Hepatocyte (in vitro differentiated cells): ENCODE measurements around the gene THAP3.

ENCODE experiments used
- EZH2 ChIP-seq: fragments of 200-600 bp; sonication (generic); IDR thresholded peaks from 2 replicates; pipeline ENCODE4 v1.6.1; 2016; ENCODE audit warnings: antibody characterized with exemption, mild to moderate bottlenecking, borderline replicate concordance
- EZH2phosphoT487 ChIP-seq: fragments of 200-600 bp; sonication (generic); IDR thresholded peaks from one replicate; pipeline ENCODE4 v1.6.1; 2018; ENCODE audit warnings: antibody characterized with exemption, mild to moderate bottlenecking, low read depth, moderate library complexity; ENCODE audit not compliant: unreplicated experiment, severe bottlenecking
- TF ChIP-seq, protein P1 (sequence below): fragments of 200-600 bp; sonication (generic); IDR thresholded peaks from 2 replicates; pipeline ENCODE4 v1.5.1; 2016; ENCODE audit warnings: antibody characterized with exemption, mild to moderate bottlenecking; ENCODE audit not compliant: poor library complexity

DNA sequence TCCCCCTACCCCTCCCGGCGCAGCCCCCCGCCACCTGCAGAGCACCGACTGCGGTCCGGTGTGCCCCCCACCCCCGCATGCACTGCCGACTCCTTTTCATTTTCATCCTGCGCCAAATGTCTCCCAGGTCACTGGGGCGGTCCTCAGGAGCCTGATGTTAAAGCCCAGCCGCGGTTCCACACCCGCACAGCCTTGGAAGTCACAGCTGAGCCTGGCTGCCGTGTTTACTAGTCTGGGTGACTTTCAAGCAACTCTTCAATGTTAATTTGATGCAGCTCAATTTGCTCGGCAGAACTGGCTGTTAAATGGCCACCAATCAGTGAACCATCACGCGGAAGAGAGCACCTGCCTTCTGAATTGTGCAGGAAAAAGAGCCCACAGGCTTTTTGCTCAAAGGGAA lies 27.2 kb downstream of the THAP3 start:
- TF ChIP-seq, protein P1, sequence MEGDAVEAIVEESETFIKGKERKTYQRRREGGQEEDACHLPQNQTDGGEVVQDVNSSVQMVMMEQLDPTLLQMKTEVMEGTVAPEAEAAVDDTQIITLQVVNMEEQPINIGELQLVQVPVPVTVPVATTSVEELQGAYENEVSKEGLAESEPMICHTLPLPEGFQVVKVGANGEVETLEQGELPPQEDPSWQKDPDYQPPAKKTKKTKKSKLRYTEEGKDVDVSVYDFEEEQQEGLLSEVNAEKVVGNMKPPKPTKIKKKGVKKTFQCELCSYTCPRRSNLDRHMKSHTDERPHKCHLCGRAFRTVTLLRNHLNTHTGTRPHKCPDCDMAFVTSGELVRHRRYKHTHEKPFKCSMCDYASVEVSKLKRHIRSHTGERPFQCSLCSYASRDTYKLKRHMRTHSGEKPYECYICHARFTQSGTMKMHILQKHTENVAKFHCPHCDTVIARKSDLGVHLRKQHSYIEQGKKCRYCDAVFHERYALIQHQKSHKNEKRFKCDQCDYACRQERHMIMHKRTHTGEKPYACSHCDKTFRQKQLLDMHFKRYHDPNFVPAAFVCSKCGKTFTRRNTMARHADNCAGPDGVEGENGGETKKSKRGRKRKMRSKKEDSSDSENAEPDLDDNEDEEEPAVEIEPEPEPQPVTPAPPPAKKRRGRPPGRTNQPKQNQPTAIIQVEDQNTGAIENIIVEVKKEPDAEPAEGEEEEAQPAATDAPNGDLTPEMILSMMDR = no peak
- TF ChIP-seq EZH2 (no peak), EZH2phosphoT487 (no peak)
